ENCODE data around the gene PRKN.
"Not testable (repeated sequence)": the region's sequence is repeated elsewhere in the genome, so short reads cannot be mapped to it uniquely, and the experiment has no call there.

The PRKN gene

DNA sequence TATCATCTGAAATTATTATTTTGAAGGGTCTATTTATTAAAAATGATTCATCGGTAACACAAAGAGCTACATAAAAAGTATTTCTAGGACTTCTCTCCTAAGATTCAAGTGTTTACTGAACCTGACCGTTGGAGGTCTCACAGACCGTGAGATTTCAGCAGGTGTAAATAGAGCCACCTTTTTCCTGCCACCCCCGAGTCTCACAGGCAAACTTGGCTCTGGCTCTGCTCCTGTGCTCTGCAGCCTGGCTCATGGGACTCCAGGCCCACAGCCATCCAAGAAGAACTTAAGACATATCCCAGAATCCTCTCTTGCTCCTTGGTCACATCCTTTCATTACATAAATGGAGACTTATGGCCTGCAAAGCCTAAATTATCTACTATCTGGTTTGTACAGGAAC lies 1385.9 kb downstream of the PRKN start:
- no peaks in the 10 kb centered on the region for H3K9me3 Mint-ChIP-seq
- no peak overlapping the region for H3K27ac Mint-ChIP-seq
- H3K27me3 Mint-ChIP-seq (ENCODE audit: low read depth, poor library complexity), result no peaks in the 10 kb centered on the region
- H3K4me3 Mint-ChIP-seq, result no peak overlapping the region
- no peaks in the 10 kb centered on the region for H3K4me1 Mint-ChIP-seq
- H3K36me3 Mint-ChIP-seq (ENCODE audit: low read depth), result no peaks in the 10 kb centered on the region
- DNase-seq, result no peak
- TF ChIP-seq, protein P1, sequence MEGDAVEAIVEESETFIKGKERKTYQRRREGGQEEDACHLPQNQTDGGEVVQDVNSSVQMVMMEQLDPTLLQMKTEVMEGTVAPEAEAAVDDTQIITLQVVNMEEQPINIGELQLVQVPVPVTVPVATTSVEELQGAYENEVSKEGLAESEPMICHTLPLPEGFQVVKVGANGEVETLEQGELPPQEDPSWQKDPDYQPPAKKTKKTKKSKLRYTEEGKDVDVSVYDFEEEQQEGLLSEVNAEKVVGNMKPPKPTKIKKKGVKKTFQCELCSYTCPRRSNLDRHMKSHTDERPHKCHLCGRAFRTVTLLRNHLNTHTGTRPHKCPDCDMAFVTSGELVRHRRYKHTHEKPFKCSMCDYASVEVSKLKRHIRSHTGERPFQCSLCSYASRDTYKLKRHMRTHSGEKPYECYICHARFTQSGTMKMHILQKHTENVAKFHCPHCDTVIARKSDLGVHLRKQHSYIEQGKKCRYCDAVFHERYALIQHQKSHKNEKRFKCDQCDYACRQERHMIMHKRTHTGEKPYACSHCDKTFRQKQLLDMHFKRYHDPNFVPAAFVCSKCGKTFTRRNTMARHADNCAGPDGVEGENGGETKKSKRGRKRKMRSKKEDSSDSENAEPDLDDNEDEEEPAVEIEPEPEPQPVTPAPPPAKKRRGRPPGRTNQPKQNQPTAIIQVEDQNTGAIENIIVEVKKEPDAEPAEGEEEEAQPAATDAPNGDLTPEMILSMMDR (IDR thresholded peaks at IDR 0.05), result no peak

DNA sequence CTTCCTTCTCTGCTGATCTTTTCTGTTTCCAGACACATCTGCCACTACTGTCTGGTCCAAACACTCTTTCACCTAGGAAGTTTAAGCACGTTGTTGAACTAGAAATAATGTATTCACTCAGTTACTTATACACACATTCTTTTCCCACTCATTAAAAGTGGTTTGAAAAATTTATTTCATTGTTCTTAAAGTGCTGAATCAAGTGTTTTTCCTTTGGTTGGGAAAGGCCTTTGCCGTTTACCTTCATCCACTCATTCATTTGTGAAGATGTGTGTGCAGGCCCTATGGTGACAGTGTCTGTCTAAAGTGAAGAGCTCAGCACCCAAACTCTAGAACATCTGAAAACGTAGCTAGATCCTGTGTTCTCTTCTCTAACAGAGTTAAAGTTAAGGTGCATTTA lies 1389.6 kb downstream of the PRKN start:
- no peaks in the 10 kb centered on the region for H3K36me3 Mint-ChIP-seq (ENCODE audit: low read depth)
- H3K4me3 Mint-ChIP-seq, result no peak overlapping the region
- no peaks in the 10 kb centered on the region for H3K27me3 Mint-ChIP-seq (ENCODE audit: low read depth, poor library complexity)
- no peaks in the 10 kb centered on the region for H3K4me1 Mint-ChIP-seq
- H3K9me3 Mint-ChIP-seq, result peaks cover 9% of the 10 kb centered on the region
- TF ChIP-seq, protein P1 (IDR thresholded peaks at IDR 0.05), result no peak
- DNase-seq, result no peak
- H3K27ac Mint-ChIP-seq, result no peak overlapping the region

GRCh38 chr6:161336479-161336878 lies 1391.1 kb downstream of the PRKN start:
- TF ChIP-seq, protein P1 (IDR thresholded peaks at IDR 0.05), result no peak
- no peaks in the 10 kb centered on the region for H3K4me1 Mint-ChIP-seq
- no peaks in the 10 kb centered on the region for H3K27me3 Mint-ChIP-seq (ENCODE audit: low read depth, poor library complexity)
- H3K9me3 Mint-ChIP-seq, result peaks cover 16% of the 10 kb centered on the region
- H3K27ac Mint-ChIP-seq, result no peak overlapping the region
- H3K4me3 Mint-ChIP-seq, result no peak overlapping the region
- no peaks in the 10 kb centered on the region for H3K36me3 Mint-ChIP-seq (ENCODE audit: low read depth)
- DNase-seq, result no peak

- Mint-ChIP-seq H3K4me3 (no peak overlapping the region), H3K9me3 (peaks cover 41% of the 10 kb centered on the region), H3K27me3 (ENCODE audit: low read depth, poor library complexity) (peaks cover 3% of the 10 kb centered on the region), H3K27ac (no peak overlapping the region), H3K36me3 (ENCODE audit: low read depth) (no peaks in the 10 kb centered on the region), H3K4me1 (no peaks in the 10 kb centered on the region)
- TF ChIP-seq, protein P1 (IDR thresholded peaks at IDR 0.05), result no peak
- DNase-seq, result no peak
These were observed 1394.2 kb downstream of the PRKN start for GRCh38 chr6:161333410-161333809.

- not testable (repeated sequence) for H3K4me3 Mint-ChIP-seq; H3K36me3 Mint-ChIP-seq (ENCODE audit: low read depth); H3K27ac Mint-ChIP-seq; H3K4me1 Mint-ChIP-seq; H3K27me3 Mint-ChIP-seq (ENCODE audit: low read depth, poor library complexity); DNase-seq
- peaks cover 52% of the 10 kb centered on the region for H3K9me3 Mint-ChIP-seq
These were observed 1396.0 kb downstream of the PRKN start for GRCh38 chr6:161331402-161332081.

- Mint-ChIP-seq H3K27ac (no peak overlapping the region), H3K36me3 (ENCODE audit: low read depth) (peaks cover 5% of the 10 kb centered on the region), H3K4me1 (no peaks in the 10 kb centered on the region), H3K4me3 (no peak overlapping the region), H3K9me3 (peaks cover 77% of the 10 kb centered on the region), H3K27me3 (ENCODE audit: low read depth, poor library complexity) (peaks cover 7% of the 10 kb centered on the region)
- no peak for DNase-seq
- TF ChIP-seq, protein P1 (IDR thresholded peaks at IDR 0.05), result no peak
These were observed 1400.1 kb downstream of the PRKN start for GRCh38 chr6:161327360-161327953.

All from nephron progenitor cell (in vitro differentiated cells).